Mesodermal cell (in vitro differentiated cells): ENCODE data around the gene DGCR6L.
"Not testable (repeated sequence)": the region's sequence is repeated elsewhere in the genome, so short reads cannot be mapped to it uniquely, and the experiment has no call there.

Experiments used
- H3K27ac ChIP-seq: 2 replicates; pipeline ENCODE4 v1.7.0; 2013; ENCODE audit warnings: mild to moderate bottlenecking, low read depth, low read length, moderate library complexity; ENCODE audit not compliant: severe bottlenecking
- H3K36me3 ChIP-seq: 2 replicates; pipeline ENCODE4 v1.7.1; 2013; ENCODE audit warnings: mild to moderate bottlenecking, low read length, moderate library complexity; ENCODE audit not compliant: control insufficient read depth, insufficient read depth
- H3K4me1 ChIP-seq: one replicate; pipeline ENCODE4 v1.7.1; 2013; ENCODE audit warnings: mild to moderate bottlenecking, low read length; ENCODE audit not compliant: insufficient read depth, control insufficient read depth, poor library complexity, severe bottlenecking
- H3K4me3 ChIP-seq: 2 replicates; pipeline ENCODE4 v1.7.0; 2013; ENCODE audit warnings: low read length, control low read depth, mild to moderate bottlenecking; ENCODE audit not compliant: insufficient read depth, poor library complexity, severe bottlenecking; ENCODE audit errors: extremely low read depth
- H3K9me3 ChIP-seq: 2 replicates; pipeline ENCODE4 v1.7.1; 2013; ENCODE audit warnings: mild to moderate bottlenecking, low read length, moderate library complexity; ENCODE audit not compliant: control insufficient read depth
- WGBS, 2 experiments: methylation state at CpG; one replicate each; pipeline ENCODE4 v1.1.5; 2013; ENCODE audit warnings: missing lambda C conversion rate in 2 of 2; ENCODE audit not compliant: insufficient coverage in 2 of 2; 5-methylcytosine and 5-hydroxymethylcytosine counted together

The DGCR6L gene

GRCh38 chr22:20297414-20298109 lies 22.3 kb downstream of the DGCR6L start:
- WGBS, 2 experiments, result 86 to 93% methylated on average over 5 of the region's 9 CpGs
- no peaks in the 10 kb centered on the region for H3K9me3 ChIP-seq
- no peaks in the 10 kb centered on the region for H3K36me3 ChIP-seq
- no peak overlapping the region for H3K4me3 ChIP-seq
- H3K27ac ChIP-seq, result no peak overlapping the region
- H3K4me1 ChIP-seq, result no peaks in the 10 kb centered on the region

- 93 to 94% methylated on average over 8 to 9 of the region's 9 CpGs for WGBS, 2 experiments
- Histone ChIP-seq H3K4me1 (no peaks in the 10 kb centered on the region), H3K9me3 (no peaks in the 10 kb centered on the region), H3K27ac (no peak overlapping the region), H3K36me3 (no peaks in the 10 kb centered on the region), H3K4me3 (no peak overlapping the region)
Measured at GRCh38 chr22:20296598-20296997, 23.3 kb downstream of the DGCR6L start.

GRCh38 chr22:20295262-20296064 lies 24.4 kb downstream of the DGCR6L start:
- no peak overlapping the region for H3K27ac ChIP-seq
- WGBS, 2 experiments, result 84 to 92% methylated on average over 9 to 10 of the region's 12 CpGs
- H3K4me1 ChIP-seq, result no peaks in the 10 kb centered on the region
- no peaks in the 10 kb centered on the region for H3K9me3 ChIP-seq
- H3K36me3 ChIP-seq, result no peaks in the 10 kb centered on the region
- H3K4me3 ChIP-seq, result no peak overlapping the region

- Histone ChIP-seq H3K9me3 (no peaks in the 10 kb centered on the region), H3K4me3 (no peak overlapping the region), H3K4me1 (no peaks in the 10 kb centered on the region), H3K27ac (no peak overlapping the region), H3K36me3 (no peaks in the 10 kb centered on the region)
- WGBS, 2 experiments, result 81 to 84% methylated on average over 11 to 13 of the region's 13 CpGs
Measured at GRCh38 chr22:20292673-20293232, 27.1 kb downstream of the DGCR6L start.

- H3K4me1 ChIP-seq, result no peaks in the 10 kb centered on the region
- no peak overlapping the region for H3K27ac ChIP-seq
- no peak overlapping the region for H3K4me3 ChIP-seq
- no peaks in the 10 kb centered on the region for H3K36me3 ChIP-seq
- WGBS, 2 experiments, result 84 to 100% methylated on average over 2 to 4 of the region's 5 CpGs
- H3K9me3 ChIP-seq, result no peaks in the 10 kb centered on the region
Measured at GRCh38 chr22:20292108-20292507, 27.8 kb downstream of the DGCR6L start.

- Histone ChIP-seq H3K4me1 (no peaks in the 10 kb centered on the region), H3K4me3 (no peak overlapping the region), H3K9me3 (no peaks in the 10 kb centered on the region), H3K36me3 (no peaks in the 10 kb centered on the region), H3K27ac (no peak overlapping the region)
- 79 to 90% methylated on average over 7 to 10 of the region's 11 CpGs for WGBS, 2 experiments
Measured at GRCh38 chr22:20291604-20292063, 28.2 kb downstream of the DGCR6L start.

GRCh38 chr22:20291249-20291586 lies 28.6 kb downstream of the DGCR6L start:
- Histone ChIP-seq H3K27ac (no peak overlapping the region), H3K4me1 (no peaks in the 10 kb centered on the region), H3K9me3 (no peaks in the 10 kb centered on the region), H3K36me3 (no peaks in the 10 kb centered on the region), H3K4me3 (no peak overlapping the region)
- 68 to 93% methylated on average over 3 to 4 of the region's 5 CpGs for WGBS, 2 experiments

GRCh38 chr22:20290578-20291248 lies 29.1 kb downstream of the DGCR6L start:
- H3K4me3 ChIP-seq, result no peak overlapping the region
- 81 to 88% methylated on average over 9 to 12 of the region's 13 CpGs for WGBS, 2 experiments
- H3K9me3 ChIP-seq, result no peaks in the 10 kb centered on the region
- no peak overlapping the region for H3K27ac ChIP-seq
- no peaks in the 10 kb centered on the region for H3K36me3 ChIP-seq
- H3K4me1 ChIP-seq, result no peaks in the 10 kb centered on the region

- WGBS, 2 experiments, result 77 to 90% methylated on average over 4 to 9 of the region's 10 CpGs
- no peak overlapping the region for H3K27ac ChIP-seq
- H3K36me3 ChIP-seq, result no peaks in the 10 kb centered on the region
- no peaks in the 10 kb centered on the region for H3K9me3 ChIP-seq
- H3K4me3 ChIP-seq, result no peak overlapping the region
- H3K4me1 ChIP-seq, result no peaks in the 10 kb centered on the region
Measured at GRCh38 chr22:20290045-20290392, 29.8 kb downstream of the DGCR6L start.

GRCh38 chr22:20289182-20290044 lies 30.4 kb downstream of the DGCR6L start:
- H3K9me3 ChIP-seq, H3K4me1 ChIP-seq, H3K36me3 ChIP-seq, H3K27ac ChIP-seq, H3K4me3 ChIP-seq: not testable (repeated sequence)
- 94 to 95% methylated on average over 16 to 17 of the region's 23 CpGs for WGBS, 2 experiments
